OCI-LY1 (cell line): ENCODE measurements around the gene SPACA6.

Experiments
- CTCF ChIP-seq: fragments of 200-600 bp; sonication (generic), shearing (Covaris generic); IDR thresholded peaks from 2 replicates; pipeline ENCODE4 v1.5.1; 2017; ENCODE audit warnings: mild to moderate bottlenecking, antibody characterized with exemption, low read length, moderate library complexity, mixed read lengths
- EZH2 ChIP-seq: fragments of 200-600 bp; sonication (generic), shearing (Covaris generic); IDR thresholded peaks from 2 replicates; pipeline ENCODE4 v1.8.0; 2017; ENCODE audit warnings: borderline replicate concordance, mixed run types, mild to moderate bottlenecking, antibody characterized with exemption, low read length, moderate library complexity, mixed read lengths

- TF ChIP-seq CTCF (no peak), EZH2 (no peak)
Measured at GRCh38 chr19:51754770-51755169, 61.6 kb downstream of the SPACA6 start.
